GM23338 (cell line): ENCODE data around the gene SUPT3H.

Experiments
- CREB1 ChIP-seq: fragments of 250-450 bp; sonication (Bioruptor Pico); IDR thresholded peaks from 2 replicates; pipeline ENCODE4 v1.5.0; 2020; ENCODE audit warnings: low read depth, mild to moderate bottlenecking, moderate library complexity
- EZH2 ChIP-seq: fragments of 200-600 bp; sonication (generic); IDR thresholded peaks from one replicate; pipeline ENCODE4 v1.8.0; 2017; ENCODE audit warnings: antibody characterized with exemption, mild to moderate bottlenecking, low read depth; ENCODE audit not compliant: unreplicated experiment
- EZH2phosphoT487 ChIP-seq: fragments of 200-600 bp; sonication (generic); IDR thresholded peaks from one replicate; pipeline ENCODE4 v1.8.1; 2018; ENCODE audit warnings: antibody characterized with exemption; ENCODE audit not compliant: unreplicated experiment
- JUNB ChIP-seq: IDR thresholded peaks from one replicate; pipeline ENCODE4 v1.6.1; 2016; ENCODE audit warnings: antibody characterized with exemption; ENCODE audit not compliant: unreplicated experiment
- POLR2AphosphoS5 ChIP-seq: IDR thresholded peaks from 2 replicates; pipeline ENCODE4 v1.6.1; 2016; ENCODE audit warnings: antibody characterized with exemption, low read depth
- STAT1 ChIP-seq: IDR thresholded peaks from one replicate; pipeline ENCODE4 v1.6.1; 2016; ENCODE audit warnings: antibody characterized with exemption; ENCODE audit not compliant: unreplicated experiment
- ZNF114 ChIP-seq: fragments of 250-450 bp; sonication (Bioruptor Pico); IDR thresholded peaks from 2 replicates; pipeline ENCODE4 v1.5.0; 2020; ENCODE audit warnings: mild to moderate bottlenecking, moderate library complexity
- ZNF331 ChIP-seq: fragments of 250-450 bp; sonication (Bioruptor Pico); IDR thresholded peaks from 2 replicates; pipeline ENCODE4 v1.5.0; 2020; ENCODE audit warnings: low read depth, mild to moderate bottlenecking, moderate library complexity
- TF ChIP-seq, protein P1 (sequence below), 2 experiments: fragments of 200-600 bp in 1 of 2; sonication (generic) in 1 of 2; conservative IDR thresholded peaks; 2 replicates each; pipeline versions ENCODE4 v1.5.1 to v1.6.1; 2016 to 2017; ENCODE audit warnings: antibody characterized with exemption in 2 of 2, low read depth in 2 of 2, mild to moderate bottlenecking in 2 of 2, moderate library complexity in 1 of 2
- TF ChIP-seq, protein P2 (sequence below): IDR thresholded peaks from 2 replicates; pipeline ENCODE4 v1.6.1; 2016; ENCODE audit warnings: antibody characterized with exemption
- TF ChIP-seq, protein P3 (sequence below): IDR thresholded peaks from one replicate; pipeline ENCODE4 v1.6.1; 2018; ENCODE audit warnings: antibody characterized with exemption; ENCODE audit not compliant: unreplicated experiment

DNA sequence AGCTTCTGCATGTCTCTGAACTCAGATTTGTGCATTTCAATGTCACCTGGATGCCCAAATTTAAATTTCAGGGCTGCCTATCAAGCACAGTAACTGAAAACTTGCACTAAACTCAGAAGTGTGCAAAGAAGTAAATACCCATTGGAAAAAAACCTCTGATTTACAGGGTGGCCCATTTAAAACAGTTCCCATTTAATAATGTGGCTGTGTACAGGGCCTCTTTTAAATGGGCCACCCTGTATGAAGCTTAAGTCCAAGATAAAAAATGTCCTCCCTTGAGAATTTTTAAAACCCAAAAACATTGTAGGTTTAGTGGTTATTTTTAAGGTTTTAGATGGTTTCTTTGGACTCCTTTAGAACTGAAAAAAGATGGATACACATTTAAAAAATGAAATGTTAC, 251.7 kb downstream of the SUPT3H start:
- TF ChIP-seq EZH2, result no peak
- TF ChIP-seq, protein P1, sequence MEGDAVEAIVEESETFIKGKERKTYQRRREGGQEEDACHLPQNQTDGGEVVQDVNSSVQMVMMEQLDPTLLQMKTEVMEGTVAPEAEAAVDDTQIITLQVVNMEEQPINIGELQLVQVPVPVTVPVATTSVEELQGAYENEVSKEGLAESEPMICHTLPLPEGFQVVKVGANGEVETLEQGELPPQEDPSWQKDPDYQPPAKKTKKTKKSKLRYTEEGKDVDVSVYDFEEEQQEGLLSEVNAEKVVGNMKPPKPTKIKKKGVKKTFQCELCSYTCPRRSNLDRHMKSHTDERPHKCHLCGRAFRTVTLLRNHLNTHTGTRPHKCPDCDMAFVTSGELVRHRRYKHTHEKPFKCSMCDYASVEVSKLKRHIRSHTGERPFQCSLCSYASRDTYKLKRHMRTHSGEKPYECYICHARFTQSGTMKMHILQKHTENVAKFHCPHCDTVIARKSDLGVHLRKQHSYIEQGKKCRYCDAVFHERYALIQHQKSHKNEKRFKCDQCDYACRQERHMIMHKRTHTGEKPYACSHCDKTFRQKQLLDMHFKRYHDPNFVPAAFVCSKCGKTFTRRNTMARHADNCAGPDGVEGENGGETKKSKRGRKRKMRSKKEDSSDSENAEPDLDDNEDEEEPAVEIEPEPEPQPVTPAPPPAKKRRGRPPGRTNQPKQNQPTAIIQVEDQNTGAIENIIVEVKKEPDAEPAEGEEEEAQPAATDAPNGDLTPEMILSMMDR (conservative IDR thresholded peaks at IDR 0.05; ENCODE audit: low read depth in 2 of 2), result no peak
- no peak for TF ChIP-seq POLR2AphosphoS5
- no peak for TF ChIP-seq JUNB
- no peak for TF ChIP-seq ZNF114 (CRISPR knock-in tag)
- TF ChIP-seq, protein P2, sequence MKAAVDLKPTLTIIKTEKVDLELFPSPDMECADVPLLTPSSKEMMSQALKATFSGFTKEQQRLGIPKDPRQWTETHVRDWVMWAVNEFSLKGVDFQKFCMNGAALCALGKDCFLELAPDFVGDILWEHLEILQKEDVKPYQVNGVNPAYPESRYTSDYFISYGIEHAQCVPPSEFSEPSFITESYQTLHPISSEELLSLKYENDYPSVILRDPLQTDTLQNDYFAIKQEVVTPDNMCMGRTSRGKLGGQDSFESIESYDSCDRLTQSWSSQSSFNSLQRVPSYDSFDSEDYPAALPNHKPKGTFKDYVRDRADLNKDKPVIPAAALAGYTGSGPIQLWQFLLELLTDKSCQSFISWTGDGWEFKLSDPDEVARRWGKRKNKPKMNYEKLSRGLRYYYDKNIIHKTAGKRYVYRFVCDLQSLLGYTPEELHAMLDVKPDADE, result no peak
- TF ChIP-seq ZNF331, result no peak
- TF ChIP-seq STAT1, result no peak
- TF ChIP-seq EZH2phosphoT487, result no peak
- TF ChIP-seq, protein P3, sequence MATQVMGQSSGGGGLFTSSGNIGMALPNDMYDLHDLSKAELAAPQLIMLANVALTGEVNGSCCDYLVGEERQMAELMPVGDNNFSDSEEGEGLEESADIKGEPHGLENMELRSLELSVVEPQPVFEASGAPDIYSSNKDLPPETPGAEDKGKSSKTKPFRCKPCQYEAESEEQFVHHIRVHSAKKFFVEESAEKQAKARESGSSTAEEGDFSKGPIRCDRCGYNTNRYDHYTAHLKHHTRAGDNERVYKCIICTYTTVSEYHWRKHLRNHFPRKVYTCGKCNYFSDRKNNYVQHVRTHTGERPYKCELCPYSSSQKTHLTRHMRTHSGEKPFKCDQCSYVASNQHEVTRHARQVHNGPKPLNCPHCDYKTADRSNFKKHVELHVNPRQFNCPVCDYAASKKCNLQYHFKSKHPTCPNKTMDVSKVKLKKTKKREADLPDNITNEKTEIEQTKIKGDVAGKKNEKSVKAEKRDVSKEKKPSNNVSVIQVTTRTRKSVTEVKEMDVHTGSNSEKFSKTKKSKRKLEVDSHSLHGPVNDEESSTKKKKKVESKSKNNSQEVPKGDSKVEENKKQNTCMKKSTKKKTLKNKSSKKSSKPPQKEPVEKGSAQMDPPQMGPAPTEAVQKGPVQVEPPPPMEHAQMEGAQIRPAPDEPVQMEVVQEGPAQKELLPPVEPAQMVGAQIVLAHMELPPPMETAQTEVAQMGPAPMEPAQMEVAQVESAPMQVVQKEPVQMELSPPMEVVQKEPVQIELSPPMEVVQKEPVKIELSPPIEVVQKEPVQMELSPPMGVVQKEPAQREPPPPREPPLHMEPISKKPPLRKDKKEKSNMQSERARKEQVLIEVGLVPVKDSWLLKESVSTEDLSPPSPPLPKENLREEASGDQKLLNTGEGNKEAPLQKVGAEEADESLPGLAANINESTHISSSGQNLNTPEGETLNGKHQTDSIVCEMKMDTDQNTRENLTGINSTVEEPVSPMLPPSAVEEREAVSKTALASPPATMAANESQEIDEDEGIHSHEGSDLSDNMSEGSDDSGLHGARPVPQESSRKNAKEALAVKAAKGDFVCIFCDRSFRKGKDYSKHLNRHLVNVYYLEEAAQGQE, result no peak
- no peak for TF ChIP-seq CREB1 (CRISPR knock-in tag)
